Activated naive CD4-positive, alpha-beta T cell treated with anti-CD3 and anti-CD28 coated beads, Interleukin-2, amount 50 U/mL, for 72 hours (primary cell): Measurements from ENCODE around the gene NDUFB6. TPM values are rescaled to one million over a fixed set of nuclear protein-coding genes. Genes with fewer than 3 reads are reported as not detected.
"Not testable (repeated sequence)": the region's sequence is repeated elsewhere in the genome, so short reads cannot be mapped to it uniquely, and the experiment has no call there.

Experiments
- ATAC-seq, 2 donors: fragments of 150-1000 bp; cut with Tn5 transposase; 2 replicates each; pipeline ENCODE4 v1.10.0; 2021; ENCODE audit warnings: mild to moderate bottlenecking in 2 of 2, moderate library complexity in 2 of 2
- DNase-seq, 2 donors: peaks; one replicate each; pipeline ENCODE4 v3.0.0; 2021 to 2022; ENCODE audit warnings: low spot score in 2 of 2
- H3K27ac Mint-ChIP-seq, 2 donors: one replicate each; pipeline ENCODE4 v1.8.0; 2022; ENCODE audit warnings: mild to moderate bottlenecking in 2 of 2, mixed read lengths in 2 of 2
- H3K36me3 Mint-ChIP-seq, 2 donors: one replicate each; pipeline ENCODE4 v1.8.0; 2022; ENCODE audit warnings: mixed read lengths in 2 of 2
- H3K9me3 Mint-ChIP-seq, 2 donors: one replicate each; pipeline ENCODE4 v1.8.0; 2022; ENCODE audit warnings: mixed read lengths in 2 of 2
- total RNA-seq, 2 donors: library from RNA; stranded (reverse); gene quantifications; one replicate each; pipeline ENCODE4 v1.2.3, GENCODE V29; 2022

The NDUFB6 gene
- total RNA-seq: 10 to 100 TPM; 42.9 to 83.9 TPM

GRCh38 chr9:32572900-32573523, at the start of gene NDUFB6:
NDUFB6 (minus strand) TSS chr9:32573159; CDS start chr9:32573060, 99 bp downstream.
- Mint-ChIP-seq H3K27ac (peak within 1 kb of the TSS; percentile 93 to 99), H3K9me3 (no peaks in the 10 kb centered on the region), H3K36me3 (peaks cover 0 to 23% of the 10 kb centered on the region in 2 donors)
- DNase-seq: peak; percentile 91 to 92
- ATAC-seq: peak; percentile 87 to 88

GRCh38 chr9:32618261-32618660, 45.3 kb upstream of the NDUFB6 start:
- DNase-seq (no peak), ATAC-seq (no peak)
- H3K9me3 Mint-ChIP-seq: no peaks in the 10 kb centered on the region
- no peaks in the 10 kb centered on the region for H3K36me3 Mint-ChIP-seq
- H3K27ac Mint-ChIP-seq: no peak overlapping the region

GRCh38 chr9:32606811-32607210, 33.9 kb upstream of the NDUFB6 start:
- no peaks in the 10 kb centered on the region for H3K36me3 Mint-ChIP-seq
- H3K9me3 Mint-ChIP-seq: no peaks in the 10 kb centered on the region
- no peak overlapping the region for H3K27ac Mint-ChIP-seq
- ATAC-seq (no peak), DNase-seq (no peak)

- no peak for ATAC-seq
- no peak for DNase-seq
- H3K36me3 Mint-ChIP-seq: no peaks in the 10 kb centered on the region
- H3K27ac Mint-ChIP-seq: no peak overlapping the region
- H3K9me3 Mint-ChIP-seq: no peaks in the 10 kb centered on the region
Measured at GRCh38 chr9:32603914-32604852, 31.2 kb upstream of the NDUFB6 start.

- not testable (repeated sequence) for ATAC-seq, H3K27ac Mint-ChIP-seq, DNase-seq, H3K9me3 Mint-ChIP-seq, H3K36me3 Mint-ChIP-seq
Measured at GRCh38 chr9:32599021-32599420, 26.1 kb upstream of the NDUFB6 start.

- ATAC-seq: no peak
- Mint-ChIP-seq H3K36me3 (no peaks in the 10 kb centered on the region), H3K27ac (no peak overlapping the region), H3K9me3 (peaks cover 5 to 7% of the 10 kb centered on the region in 2 donors)
- no peak for DNase-seq
Measured at GRCh38 chr9:32596936-32597335, 24.0 kb upstream of the NDUFB6 start.

GRCh38 chr9:32596096-32596865, 23.3 kb upstream of the NDUFB6 start:
- ATAC-seq (no peak), DNase-seq (no peak)
- no peaks in the 10 kb centered on the region for H3K36me3 Mint-ChIP-seq
- H3K9me3 Mint-ChIP-seq: peaks cover 5 to 7% of the 10 kb centered on the region in 2 donors
- no peak overlapping the region for H3K27ac Mint-ChIP-seq

- Mint-ChIP-seq H3K27ac (no peak overlapping the region), H3K9me3 (no peaks in the 10 kb centered on the region), H3K36me3 (no peaks in the 10 kb centered on the region)
- DNase-seq (no peak), ATAC-seq (no peak)
Measured at GRCh38 chr9:32590898-32591297, 17.9 kb upstream of the NDUFB6 start.

GRCh38 chr9:32590476-32590875, 17.5 kb upstream of the NDUFB6 start:
- DNase-seq (no peak), ATAC-seq (no peak)
- H3K9me3 Mint-ChIP-seq: no peaks in the 10 kb centered on the region
- H3K27ac Mint-ChIP-seq: no peak overlapping the region
- no peaks in the 10 kb centered on the region for H3K36me3 Mint-ChIP-seq

GRCh38 chr9:32589083-32589723, 16.2 kb upstream of the NDUFB6 start:
- no peaks in the 10 kb centered on the region for H3K36me3 Mint-ChIP-seq
- no peak overlapping the region for H3K27ac Mint-ChIP-seq
- H3K9me3 Mint-ChIP-seq: no peaks in the 10 kb centered on the region
- ATAC-seq (peak in 1 of 2 donors; percentile 60), DNase-seq (no peak)

GRCh38 chr9:32587901-32588300, 14.9 kb upstream of the NDUFB6 start:
- H3K36me3 Mint-ChIP-seq: no peaks in the 10 kb centered on the region
- peak; percentile 62 to 71 for ATAC-seq
- H3K9me3 Mint-ChIP-seq: no peaks in the 10 kb centered on the region
- no peak for DNase-seq
- no peak overlapping the region for H3K27ac Mint-ChIP-seq

GRCh38 chr9:32584784-32585183, 11.8 kb upstream of the NDUFB6 start:
- no peaks in the 10 kb centered on the region for H3K9me3 Mint-ChIP-seq
- H3K36me3 Mint-ChIP-seq: no peaks in the 10 kb centered on the region
- no peak overlapping the region for H3K27ac Mint-ChIP-seq
- no peak for DNase-seq
- ATAC-seq: no peak

GRCh38 chr9:32581512-32582143, 8.7 kb upstream of the NDUFB6 start:
- DNase-seq (peak in 1 of 2 donors; percentile 31), ATAC-seq (peak; percentile 26 to 72)
- Mint-ChIP-seq H3K27ac (no peak overlapping the region), H3K9me3 (no peaks in the 10 kb centered on the region), H3K36me3 (no peaks in the 10 kb centered on the region)

- DNase-seq (no peak), ATAC-seq (no peak)
- Mint-ChIP-seq H3K36me3 (no peaks in the 10 kb centered on the region), H3K9me3 (no peaks in the 10 kb centered on the region), H3K27ac (no peak overlapping the region)
Measured at GRCh38 chr9:32580631-32581300, 7.8 kb upstream of the NDUFB6 start.

- H3K9me3 Mint-ChIP-seq: no peaks in the 10 kb centered on the region
- DNase-seq: peak in 1 of 2 donors; percentile 79
- no peak overlapping the region for H3K27ac Mint-ChIP-seq
- H3K36me3 Mint-ChIP-seq: no peaks in the 10 kb centered on the region
- ATAC-seq: peak in 1 of 2 donors; percentile 43
Measured at GRCh38 chr9:32579706-32580331, 6.9 kb upstream of the NDUFB6 start.
